ENCODE measurements around the gene NACC2. TPM values are rescaled to one million over a fixed set of nuclear protein-coding genes. Genes with fewer than 3 reads are reported as not detected.

Gene NACC2
- total and polyA plus RNA-seq, 2 donors (not counting 3 experiments of a cell fraction or from before 2014, with no cell fraction given): 15.8 to 27.1 TPM

DNA sequence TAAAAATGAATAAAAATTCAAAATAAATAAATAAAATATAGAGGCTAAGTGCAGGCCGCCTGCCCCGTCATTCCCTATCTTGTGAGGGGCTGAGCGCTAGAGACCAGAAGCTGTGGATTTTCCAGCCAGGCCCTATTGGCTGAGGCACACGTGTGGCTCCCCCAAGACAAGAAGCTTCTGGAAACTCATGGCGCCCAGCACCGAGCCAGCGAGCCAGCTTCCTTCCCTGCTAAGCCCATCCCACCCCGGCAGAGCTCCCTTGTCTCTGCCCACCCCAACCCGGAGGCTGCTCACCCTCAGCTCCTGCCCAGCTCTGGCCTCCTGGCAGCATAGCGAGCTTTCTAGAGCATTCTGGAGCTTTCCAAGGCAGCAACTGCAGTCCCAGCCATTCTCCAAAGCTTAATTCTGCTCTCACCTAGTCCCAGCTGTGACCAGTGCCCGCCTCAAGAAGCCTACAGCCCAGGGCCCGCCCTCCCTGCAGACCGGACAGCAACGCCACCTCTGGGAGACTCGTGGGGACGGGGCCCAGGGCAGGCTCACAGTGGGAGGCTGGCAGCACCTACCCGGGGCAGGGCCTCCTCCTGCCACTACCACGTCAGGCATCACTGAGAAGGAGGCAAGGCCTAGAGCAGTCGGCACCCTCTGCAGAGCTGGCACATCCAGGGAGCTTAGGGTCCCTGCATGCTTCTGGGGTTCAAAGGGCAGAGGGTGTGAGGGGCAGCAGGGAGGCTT is 46.8 kb upstream of the NACC2 start:
- DNase-seq (ENCODE audit: low read depth, low spot score) (no peak), FAIRE-seq (no peak)
- dilution Hi-C loops (cut with MboI; ENCODE audit: extremely low pct_ligation_motif_present, low sequenced_read_pairs) (no loop called here), intact Hi-C loops (cut with micrococcal nuclease) (no loop called here)
- Histone ChIP-seq H3K27ac (ENCODE audit: insufficient read depth, low read depth, low read length) (no peak overlapping the region), H3K4me2 (ENCODE audit: insufficient read depth, low read length) (no peak overlapping the region), H3K9me1 (replicated peaks; ENCODE audit: control insufficient read depth, extremely low read depth, insufficient read depth, low read length) (no peaks in the 10 kb centered on the region), H2AFZ (ENCODE audit: low read depth, low read length) (no peak overlapping the region), H3K9me3 (replicated peaks; ENCODE audit: control insufficient read depth, insufficient read depth, low read length) (no peaks in the 10 kb centered on the region), H4K20me1 (replicated peaks; ENCODE audit: control insufficient read depth, extremely low read depth, insufficient read depth, low read length) (no peaks in the 10 kb centered on the region), H3K4me3 (replicated peaks in 1 of 3; ENCODE audit: insufficient read depth in 1 of 3, low read depth in 1 of 3, low read length in 3 of 3) (no peak overlapping the region), H3K4me1 (ENCODE audit: control insufficient read depth, extremely low read depth, insufficient read depth, low read length) (no peaks in the 10 kb centered on the region), H3K27me3 (ENCODE audit: control insufficient read depth in 2 of 2, insufficient read depth in 2 of 2, low read length in 2 of 2) (peaks cover 2% of the 10 kb centered on the region in 2 experiments), H3K79me2 (ENCODE audit: control insufficient read depth, insufficient read depth, low read length) (no peaks in the 10 kb centered on the region), H3K36me3 (ENCODE audit: control insufficient read depth in 2 of 2, extremely low read depth in 1 of 2, insufficient read depth in 2 of 2, low read length in 2 of 2) (no peaks in the 10 kb centered on the region), H3K9ac (replicated peaks; ENCODE audit: extremely low read depth, insufficient read depth, low read length) (no peak overlapping the region)
- BruUV-seq (replicated peaks): no TSS peak
- TF ChIP-seq, protein P1, sequence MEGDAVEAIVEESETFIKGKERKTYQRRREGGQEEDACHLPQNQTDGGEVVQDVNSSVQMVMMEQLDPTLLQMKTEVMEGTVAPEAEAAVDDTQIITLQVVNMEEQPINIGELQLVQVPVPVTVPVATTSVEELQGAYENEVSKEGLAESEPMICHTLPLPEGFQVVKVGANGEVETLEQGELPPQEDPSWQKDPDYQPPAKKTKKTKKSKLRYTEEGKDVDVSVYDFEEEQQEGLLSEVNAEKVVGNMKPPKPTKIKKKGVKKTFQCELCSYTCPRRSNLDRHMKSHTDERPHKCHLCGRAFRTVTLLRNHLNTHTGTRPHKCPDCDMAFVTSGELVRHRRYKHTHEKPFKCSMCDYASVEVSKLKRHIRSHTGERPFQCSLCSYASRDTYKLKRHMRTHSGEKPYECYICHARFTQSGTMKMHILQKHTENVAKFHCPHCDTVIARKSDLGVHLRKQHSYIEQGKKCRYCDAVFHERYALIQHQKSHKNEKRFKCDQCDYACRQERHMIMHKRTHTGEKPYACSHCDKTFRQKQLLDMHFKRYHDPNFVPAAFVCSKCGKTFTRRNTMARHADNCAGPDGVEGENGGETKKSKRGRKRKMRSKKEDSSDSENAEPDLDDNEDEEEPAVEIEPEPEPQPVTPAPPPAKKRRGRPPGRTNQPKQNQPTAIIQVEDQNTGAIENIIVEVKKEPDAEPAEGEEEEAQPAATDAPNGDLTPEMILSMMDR (IDR thresholded peaks at IDR 0.05; ENCODE audit: extremely low read depth in 1 of 2, insufficient read depth in 1 of 2, low read depth in 1 of 2, low read length in 2 of 2): no peak
- TF ChIP-seq, protein P2, sequence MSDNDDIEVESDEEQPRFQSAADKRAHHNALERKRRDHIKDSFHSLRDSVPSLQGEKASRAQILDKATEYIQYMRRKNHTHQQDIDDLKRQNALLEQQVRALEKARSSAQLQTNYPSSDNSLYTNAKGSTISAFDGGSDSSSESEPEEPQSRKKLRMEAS (IDR thresholded peaks at IDR 0.05; ENCODE audit: insufficient read depth, insufficient read length): no peak
- no peak for TF ChIP-seq FOS (IDR thresholded peaks at IDR 0.05; ENCODE audit: borderline replicate concordance, insufficient read depth, low read length)
- POLR2A ChIA-PET: no interaction called here
- CTCF ChIA-PET: interaction anchor here (0.8 to 1.5 kb wide), 15 partner anchors 9 to 174 kb away, joined by 3 to 13 read pairs (median 3); no protein-coding TSS in a partner anchor

DNA sequence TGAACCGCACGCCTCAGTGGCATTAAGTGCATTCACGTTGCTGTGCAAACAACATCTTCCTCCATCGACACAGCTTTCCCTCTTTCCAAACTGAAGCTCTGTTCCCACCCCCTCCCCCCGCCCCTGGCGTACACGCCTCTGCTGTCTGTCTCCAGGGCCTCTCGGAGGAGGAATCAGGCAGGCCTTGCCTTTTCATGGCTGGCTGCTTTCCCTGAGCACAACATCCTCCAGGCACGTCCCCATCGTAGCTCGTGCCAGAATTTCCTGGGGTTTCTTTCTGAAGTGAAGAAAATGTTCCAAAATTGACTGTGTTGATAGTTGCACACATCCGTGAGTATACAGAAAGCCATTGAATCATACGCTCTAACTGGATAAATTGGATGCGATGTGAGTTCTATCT is 45.9 kb upstream of the NACC2 start:
- TF ChIP-seq POLR2AphosphoS5 (IDR thresholded peaks at IDR 0.05; ENCODE audit: insufficient read depth, low read depth, low read length) (no peak), EZH2 (IDR thresholded peaks at IDR 0.05; ENCODE audit: borderline replicate concordance, low read depth, low read length, severe bottlenecking) (no peak), FOS (IDR thresholded peaks at IDR 0.05; ENCODE audit: borderline replicate concordance, insufficient read depth, low read length) (no peak), GATA2 (IDR thresholded peaks at IDR 0.05; ENCODE audit: insufficient read depth, insufficient read length, low read depth, low read length) (no peak), JUN (IDR thresholded peaks at IDR 0.05; ENCODE audit: borderline replicate concordance, insufficient read depth, insufficient read length, low read depth) (no peak)
- TF ChIP-seq, protein P1 (IDR thresholded peaks at IDR 0.05; ENCODE audit: extremely low read depth in 1 of 2, insufficient read depth in 1 of 2, low read depth in 1 of 2, low read length in 2 of 2): no peak
- TF ChIP-seq, protein P2 (IDR thresholded peaks at IDR 0.05; ENCODE audit: insufficient read depth, insufficient read length): no peak
- CTCF ChIA-PET: interaction anchor here (0.8 to 1.5 kb wide), 8 partner anchors 8 to 173 kb away, joined by 3 to 13 read pairs (median 4); no protein-coding TSS in a partner anchor
- dilution Hi-C loops (cut with MboI; ENCODE audit: extremely low pct_ligation_motif_present, low sequenced_read_pairs): no loop called here

More for the DNA sequence above, 45.9 kb upstream of the NACC2 start:
- DNase-seq (ENCODE audit: low read depth, low spot score): no peak
- Histone ChIP-seq H3K9me3 (replicated peaks; ENCODE audit: control insufficient read depth, insufficient read depth, low read length) (no peaks in the 10 kb centered on the region), H3K27me3 (ENCODE audit: control insufficient read depth in 2 of 2, insufficient read depth in 2 of 2, low read length in 2 of 2) (peaks cover 0 to 2% of the 10 kb centered on the region in 2 experiments), H3K4me1 (ENCODE audit: control insufficient read depth, extremely low read depth, insufficient read depth, low read length) (no peaks in the 10 kb centered on the region), H2AFZ (ENCODE audit: low read depth, low read length) (no peak overlapping the region), H3K4me2 (ENCODE audit: insufficient read depth, low read length) (no peak overlapping the region), H3K79me2 (ENCODE audit: control insufficient read depth, insufficient read depth, low read length) (no peaks in the 10 kb centered on the region), H3K9ac (replicated peaks; ENCODE audit: extremely low read depth, insufficient read depth, low read length) (no peak overlapping the region), H3K36me3 (ENCODE audit: control insufficient read depth in 2 of 2, extremely low read depth in 1 of 2, insufficient read depth in 2 of 2, low read length in 2 of 2) (no peaks in the 10 kb centered on the region), H3K27ac (ENCODE audit: insufficient read depth, low read depth, low read length) (no peak overlapping the region), H4K20me1 (replicated peaks; ENCODE audit: control insufficient read depth, extremely low read depth, insufficient read depth, low read length) (no peaks in the 10 kb centered on the region), H3K9me1 (replicated peaks; ENCODE audit: control insufficient read depth, extremely low read depth, insufficient read depth, low read length) (no peaks in the 10 kb centered on the region), H3K4me3 (replicated peaks in 1 of 3; ENCODE audit: insufficient read depth in 1 of 3, low read depth in 1 of 3, low read length in 3 of 3) (no peak overlapping the region)
- BruUV-seq (replicated peaks): no TSS peak
- no peak for FAIRE-seq
- POLR2A ChIA-PET: no interaction called here
- intact Hi-C loops (cut with micrococcal nuclease): no loop called here
